AG08396 (cell line): ENCODE results near the gene METTL25B.

Experiments used
- DNase-seq: peaks from one replicate; pipeline ENCODE4 v3.0.0; 2012; ENCODE audit warnings: low spot score, mixed read lengths

Gene METTL25B

GRCh38 chr1:156726549-156727226 is 1.6 kb upstream of the METTL25B start:
- peak; percentile 69 for DNase-seq

- no peak for DNase-seq
These were observed 777 bp upstream of the METTL25B start for GRCh38 chr1:156727492-156727891.

GRCh38 chr1:156728599-156729462 is 562 bp downstream of the METTL25B start, which contains the start of gene ISG20L2:
Gene ISG20L2 (minus strand): TSS chr1:156728766. CDS start chr1:156727652, 1,114 bp downstream.
- DNase-seq = peak; percentile 94

- no peak for DNase-seq
These were observed 5.8 kb downstream of the METTL25B start for GRCh38 chr1:156733989-156734584.

- no peak for DNase-seq
These were observed 10.1 kb downstream of the METTL25B start for GRCh38 chr1:156738407-156738806.

- DNase-seq = no peak
These were observed 10.6 kb downstream of the METTL25B start for GRCh38 chr1:156738916-156739315.

GRCh38 chr1:156740237-156740740 is 12.0 kb downstream of the METTL25B start:
- DNase-seq = no peak

GRCh38 chr1:156740741-156741480 is 12.6 kb downstream of the METTL25B start, which contains the start of gene MRPL24:
Gene MRPL24 (minus strand): TSS chr1:156741088. CDS start chr1:156738704, 2,384 bp downstream.
- DNase-seq = peak; percentile 94

- DNase-seq = no peak
These were observed 13.3 kb downstream of the METTL25B start for GRCh38 chr1:156741481-156741983.

- no peak for DNase-seq
These were observed 13.7 kb downstream of the METTL25B start for GRCh38 chr1:156742017-156742416.

GRCh38 chr1:156742801-156743200 is 14.5 kb downstream of the METTL25B start:
- DNase-seq = no peak

GRCh38 chr1:156743367-156744302 is 15.4 kb downstream of the METTL25B start:
- no peak for DNase-seq

- DNase-seq = no peak
These were observed 16.1 kb downstream of the METTL25B start for GRCh38 chr1:156744344-156744743.

- no peak for DNase-seq
These were observed 16.6 kb downstream of the METTL25B start for GRCh38 chr1:156744786-156745419.

GRCh38 chr1:156745881-156746280 is 17.6 kb downstream of the METTL25B start:
- DNase-seq = no peak

GRCh38 chr1:156746406-156746727 is 18.1 kb downstream of the METTL25B start:
- DNase-seq = no peak

- DNase-seq = peak; percentile 93
These were observed 18.7 kb downstream of the METTL25B start for GRCh38 chr1:156746728-156747631.

- no peak for DNase-seq
These were observed 19.7 kb downstream of the METTL25B start for GRCh38 chr1:156747742-156748669.
